HepG2 (cell line): ENCODE data around the gene SH3D21. TPM values are rescaled to one million over a fixed set of nuclear protein-coding genes. Genes with fewer than 3 reads are reported as not detected.

Experiments
- ATAC-seq: fragments of 200-7000 bp; cut with Tn5 transposase; 3 replicates; pipeline ENCODE4 v1.9.1; 2020; ENCODE audit warnings: mild to moderate bottlenecking, moderate library complexity
- BruUV-seq: library from RNA; stranded (reverse); fragments of 400-500 nt; replicated peaks from 2 replicates; lab custom pipeline; 2021; lab: Mats Ljungman, UMichigan
- CTCF ChIA-PET: fragments of 300-600 bp; formaldehyde crosslinking; extraction: SDS; loops from one replicate; lab custom pipeline; 2021; ENCODE audit warnings: low total read pairs, inconsistent platforms, low intra/inter-chr PET ratio; lab: Yijun Ruan, JAX
- POLR2A ChIA-PET: fragments of 350-600 bp; sonication (Branson Sonifier 250); formaldehyde crosslinking; loops from one replicate; lab custom pipeline; 2020; ENCODE audit warnings: antibody characterized with exemption, inconsistent platforms; lab: Yijun Ruan, JAX
- DNase-seq: peaks from one replicate; pipeline ENCODE4 v3.0.0-alpha.2; 2015; ENCODE audit warnings: low spot score
- FAIRE-seq: peaks from 3 replicates; lab custom pipeline; 2011; peaks lifted over from hg19 to GRCh38; lab: Jason Lieb, UNC
- H2AFZ ChIP-seq: one replicate; pipeline ENCODE4 v1.6.1; 2011; ENCODE audit warnings: low read length, inconsistent platforms
- H3K27ac ChIP-seq: fragments of 300-600 bp; 3 replicates; pipeline ENCODE4 v1.8.0; 2011; ENCODE audit warnings: mixed run types, mild to moderate bottlenecking, mixed read lengths, low read length, inconsistent platforms; ENCODE audit not compliant: insufficient read depth; ENCODE audit errors: extremely low read length
- H3K27me3 ChIP-seq, 2 experiments: fragments of 200-600 bp in 1 of 2; 2 replicates in 1 of 2; 3 replicates in 1 of 2; pipeline versions ENCODE4 v1.6.0 to v1.8.0; 2011; ENCODE audit warnings: low read length in 2 of 2, mild to moderate bottlenecking in 2 of 2, moderate library complexity in 2 of 2, inconsistent platforms in 1 of 2; ENCODE audit not compliant: insufficient read depth in 2 of 2, control insufficient read depth in 1 of 2
- H3K36me3 ChIP-seq, 2 experiments: fragments of 200-600 bp in 1 of 2; replicated peaks in 1 of 2; 2 replicates in 1 of 2; 3 replicates in 1 of 2; pipeline versions ENCODE4 v1.5.1 to v1.8.0; 2011; ENCODE audit warnings: low read length in 2 of 2, inconsistent platforms in 1 of 2; ENCODE audit not compliant: insufficient read depth in 2 of 2, control insufficient read depth in 1 of 2
- H3K4me1 ChIP-seq: 2 replicates; pipeline ENCODE4 v1.5.1; 2012; ENCODE audit warnings: low read length, inconsistent platforms; ENCODE audit not compliant: insufficient read depth
- H3K4me2 ChIP-seq: 2 replicates; pipeline ENCODE4 v1.6.0; 2011; ENCODE audit warnings: low read depth, low read length, inconsistent platforms
- H3K4me3 ChIP-seq, 3 experiments: fragments of 200-600 bp in 1 of 3; sonication (generic), shearing (Covaris generic) in 1 of 3; replicated peaks in 1 of 3; 2 replicates each; pipeline ENCODE4 v1.5.1; 2011 to 2016; ENCODE audit warnings: low read length in 3 of 3, inconsistent platforms in 2 of 3, low read depth in 2 of 3, mild to moderate bottlenecking in 2 of 3, control low read depth in 1 of 3, mixed read lengths in 1 of 3; ENCODE audit not compliant: insufficient read depth in 1 of 3
- H3K79me2 ChIP-seq: one replicate; pipeline ENCODE4 v1.6.1; 2011; ENCODE audit warnings: low read length, inconsistent platforms; ENCODE audit not compliant: insufficient read depth
- H3K9ac ChIP-seq: 2 replicates; pipeline ENCODE4 v1.6.0; 2011; ENCODE audit warnings: mild to moderate bottlenecking, low read depth, low read length, inconsistent platforms; ENCODE audit not compliant: insufficient read depth
- H3K9me3 ChIP-seq: 2 replicates; pipeline ENCODE4 v1.5.1; 2012; ENCODE audit warnings: mild to moderate bottlenecking, low read length
- H4K20me1 ChIP-seq: 2 replicates; pipeline ENCODE4 v1.6.0; 2011; ENCODE audit warnings: inconsistent platforms, mild to moderate bottlenecking, low read length, moderate library complexity; ENCODE audit not compliant: insufficient read depth
- AFF4 ChIP-seq: sonication (generic); formaldehyde crosslinking; IDR thresholded peaks from 2 replicates; pipeline ENCODE4 v1.4.0; 2020; ENCODE audit warnings: missing genetic modification reagents
- ATF7 ChIP-seq, 2 experiments: fragments of 450-650 bp in 1 of 2; sonication (generic) in 1 of 2; formaldehyde crosslinking in 1 of 2; IDR thresholded peaks; 2 replicates each; pipeline versions ENCODE4 v1.4.0 to v1.6.1; 2016 to 2020; ENCODE audit warnings: antibody characterized with exemption in 1 of 2, mild to moderate bottlenecking in 1 of 2, missing genetic modification reagents in 1 of 2
- CEBPB ChIP-seq: IDR thresholded peaks from 2 replicates; pipeline ENCODE4 v1.6.1; 2011; ENCODE audit warnings: low read depth, low read length, improper control_type of control experiment, borderline replicate concordance
- HOXA3 ChIP-seq: sonication (generic); formaldehyde crosslinking; IDR thresholded peaks from 2 replicates; pipeline ENCODE4 v1.5.0; 2020; ENCODE audit warnings: missing genetic modification reagents
- KDM2A ChIP-seq: sonication (generic); formaldehyde crosslinking; IDR thresholded peaks from 2 replicates; pipeline ENCODE4 v1.4.0; 2020; ENCODE audit warnings: low read depth, missing genetic modification reagents, borderline replicate concordance
- MXD4 ChIP-seq: IDR thresholded peaks from 2 replicates; pipeline ENCODE4 v1.6.1; 2016; ENCODE audit warnings: mild to moderate bottlenecking, missing biosample characterization, missing genetic modification reagents
- PAX8 ChIP-seq: sonication (generic); formaldehyde crosslinking; IDR thresholded peaks from 2 replicates; pipeline ENCODE4 v1.8.0; 2022; ENCODE audit warnings: mild to moderate bottlenecking, missing genetic modification reagents, borderline replicate concordance
- ZNF121 ChIP-seq: sonication (generic); formaldehyde crosslinking; IDR thresholded peaks from 2 replicates; pipeline ENCODE4 v1.5.0; 2020; ENCODE audit warnings: mild to moderate bottlenecking, missing genetic modification reagents
- ZNF678 ChIP-seq: sonication (generic); formaldehyde crosslinking; IDR thresholded peaks from 2 replicates; pipeline ENCODE4 v1.4.0; 2020; ENCODE audit warnings: mild to moderate bottlenecking, missing genetic modification reagents
- WGBS: methylation state at CpG from one replicate; pipeline ENCODE4 v1.1.6; 2017; ENCODE audit warnings: low lambda C conversion rate; 5-methylcytosine and 5-hydroxymethylcytosine counted together
- in situ Hi-C: cut with HindIII; loops from 2 replicates; pipeline ENCODE4 v1.10.0; 2017; ENCODE audit warnings: low pct_unique_long_range_greater_than_20kb; ENCODE audit not compliant: extremely low pct_ligation_motif_present
- intact Hi-C: fragments of 100-400 bp; cut with micrococcal nuclease; formaldehyde crosslinking; loops from one replicate; pipeline ENCODE4 v1.10.0; 2022; ENCODE audit not compliant: unreplicated experiment
- polyA plus RNA-seq, 8 experiments: library from polyadenylated mRNA; depleted of rRNA in 3 of 8; stranded (reverse) in 7 of 8; unstranded in 1 of 8; fragments of >200 nt; fragmentation: Illumina TruSeq in 4 of 8; extraction: Trizol in 4 of 8; gene quantifications; 2 replicates each; pipeline versions ENCODE4 v1.2.1 to v1.2.3, GENCODE V29; 2011 to 2016; ENCODE audit warnings: low read depth in 4 of 8, missing spikeins in 1 of 8, mixed read lengths in 1 of 8; ENCODE audit not compliant: insufficient read depth in 1 of 8
- total RNA-seq, 5 experiments: library from RNA; depleted of rRNA; stranded (reverse); fragments of >200 nt; fragmentation: Illumina TruSeq; extraction: Trizol; gene quantifications; 2 replicates each; pipeline ENCODE4 v1.2.3, GENCODE V29; 2016; ENCODE audit warnings: low read depth in 1 of 5
- TF ChIP-seq, protein P1 (sequence below): sonication (generic); formaldehyde crosslinking; IDR thresholded peaks from 2 replicates; pipeline ENCODE4 v1.8.1; 2023; ENCODE audit warnings: mild to moderate bottlenecking, missing genetic modification reagents

Gene SH3D21
- total and polyA plus RNA-seq, 2 of the 13 experiments (the other 11 are each of a cell fraction or from before 2014, with no cell fraction given): 5.1 to 8.6 TPM

GRCh38 chr1:36298640-36299039 is 7.5 kb upstream of the SH3D21 start:
- in situ Hi-C loops: no loop called here

More at GRCh38 chr1:36298640-36299039, 7.5 kb upstream of the SH3D21 start:
- Histone ChIP-seq H3K27ac (no peak overlapping the region), H3K36me3 (peaks cover 29 to 81% of the 10 kb centered on the region in 2 experiments), H3K9me3 (no peaks in the 10 kb centered on the region), H4K20me1 (no peaks in the 10 kb centered on the region; the same call in 1 of the 2 replicates), H3K4me2 (no peak overlapping the region), H3K79me2 (no peaks in the 10 kb centered on the region), H3K4me1 (peaks cover 17% of the 10 kb centered on the region), H2AFZ (no peak overlapping the region), H3K9ac (no peak overlapping the region), H3K27me3 (no peaks in the 10 kb centered on the region), H3K4me3 (no peak overlapping the region)
- WGBS: 98% methylated on average over 5 of the region's 5 CpGs
- CTCF ChIA-PET: interaction anchor here (0.6 kb wide), 1 partner anchor 68 kb away, joined by 3 read pairs; no protein-coding TSS in a partner anchor
- ATAC-seq (no peak), DNase-seq (no peak), FAIRE-seq (no peak)
- intact Hi-C loops: no loop called here
- no TSS peak for BruUV-seq
- POLR2A ChIA-PET: no interaction called here
- TF ChIP-seq MXD4 (CRISPR knock-in tag) (no peak), AFF4 (CRISPR knock-in tag) (no peak), CEBPB (peak; percentile 56; the same call in 1 of the 2 replicates), HOXA3 (CRISPR knock-in tag) (no peak), ZNF678 (CRISPR knock-in tag) (no peak), KDM2A (CRISPR knock-in tag) (no peak), ATF7 (IDR thresholded peaks at IDR 0.05) (0 out of 2 replicates have a peak, but pooled peaks have one; percentile 6), ATF7 (CRISPR knock-in tag; IDR thresholded peaks at IDR 0.05) (no peak), PAX8 (CRISPR knock-in tag) (no peak), ZNF121 (peak; percentile 64; the same call in 1 of the 2 replicates)
- TF ChIP-seq, protein P1, sequence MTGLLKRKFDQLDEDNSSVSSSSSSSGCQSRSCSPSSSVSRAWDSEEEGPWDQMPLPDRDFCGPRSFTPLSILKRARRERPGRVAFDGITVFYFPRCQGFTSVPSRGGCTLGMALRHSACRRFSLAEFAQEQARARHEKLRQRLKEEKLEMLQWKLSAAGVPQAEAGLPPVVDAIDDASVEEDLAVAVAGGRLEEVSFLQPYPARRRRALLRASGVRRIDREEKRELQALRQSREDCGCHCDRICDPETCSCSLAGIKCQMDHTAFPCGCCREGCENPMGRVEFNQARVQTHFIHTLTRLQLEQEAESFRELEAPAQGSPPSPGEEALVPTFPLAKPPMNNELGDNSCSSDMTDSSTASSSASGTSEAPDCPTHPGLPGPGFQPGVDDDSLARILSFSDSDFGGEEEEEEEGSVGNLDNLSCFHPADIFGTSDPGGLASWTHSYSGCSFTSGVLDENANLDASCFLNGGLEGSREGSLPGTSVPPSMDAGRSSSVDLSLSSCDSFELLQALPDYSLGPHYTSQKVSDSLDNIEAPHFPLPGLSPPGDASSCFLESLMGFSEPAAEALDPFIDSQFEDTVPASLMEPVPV (CRISPR knock-in tag): no peak
